Glutamatergic neuron (in vitro differentiated cells): Measurements from ENCODE around the gene TSPAN14. TPM values are rescaled to one million over a fixed set of nuclear protein-coding genes. Genes with fewer than 3 reads are reported as not detected.
"Not testable (repeated sequence)": the region's sequence is repeated elsewhere in the genome, so short reads cannot be mapped to it uniquely, and the experiment has no call there.

Experiments used
- DNase-seq: peaks from one replicate; pipeline ENCODE4 v3.0.0; 2022
- H3K27ac Mint-ChIP-seq: one replicate; pipeline ENCODE4 v1.8.0; 2020; ENCODE audit warnings: mild to moderate bottlenecking, mixed read lengths, inconsistent platforms; ENCODE audit not compliant: unreplicated experiment
- H3K27me3 Mint-ChIP-seq: one replicate; pipeline ENCODE4 v1.8.0; 2020; ENCODE audit warnings: mild to moderate bottlenecking, moderate library complexity, mixed read lengths, inconsistent platforms; ENCODE audit not compliant: unreplicated experiment
- H3K36me3 Mint-ChIP-seq: one replicate; pipeline ENCODE4 v1.8.0; 2020; ENCODE audit warnings: mild to moderate bottlenecking, mixed read lengths, inconsistent platforms; ENCODE audit not compliant: unreplicated experiment
- H3K4me1 Mint-ChIP-seq: one replicate; pipeline ENCODE4 v1.8.0; 2020; ENCODE audit warnings: mild to moderate bottlenecking, low read depth, mixed read lengths, inconsistent platforms; ENCODE audit not compliant: unreplicated experiment
- H3K4me3 Mint-ChIP-seq: one replicate; pipeline ENCODE4 v1.8.0; 2020; ENCODE audit warnings: mild to moderate bottlenecking, mixed read lengths, inconsistent platforms; ENCODE audit not compliant: unreplicated experiment
- H3K9me3 Mint-ChIP-seq: one replicate; pipeline ENCODE4 v1.8.0; 2020; ENCODE audit warnings: mild to moderate bottlenecking, moderate library complexity, mixed read lengths, inconsistent platforms; ENCODE audit not compliant: unreplicated experiment
- total RNA-seq: library from RNA; stranded (reverse); fragmentation: NEBNext Ultra II Directional; extraction: Animal tissue kit (Norgen Biotek cat#: 25700); gene quantifications from one replicate; pipeline ENCODE4 v1.2.1, GENCODE V29; 2021; ENCODE audit not compliant: unreplicated experiment
- TF ChIP-seq, protein P1 (sequence below): fragments of 200-600 bp; sonication (generic); IDR thresholded peaks from one replicate; pipeline ENCODE4 v1.5.0; 2021; ENCODE audit not compliant: partially characterized antibody, unreplicated experiment

The TSPAN14 gene
- total RNA-seq, 1 donor from 2014 or later: 141 TPM

DNA sequence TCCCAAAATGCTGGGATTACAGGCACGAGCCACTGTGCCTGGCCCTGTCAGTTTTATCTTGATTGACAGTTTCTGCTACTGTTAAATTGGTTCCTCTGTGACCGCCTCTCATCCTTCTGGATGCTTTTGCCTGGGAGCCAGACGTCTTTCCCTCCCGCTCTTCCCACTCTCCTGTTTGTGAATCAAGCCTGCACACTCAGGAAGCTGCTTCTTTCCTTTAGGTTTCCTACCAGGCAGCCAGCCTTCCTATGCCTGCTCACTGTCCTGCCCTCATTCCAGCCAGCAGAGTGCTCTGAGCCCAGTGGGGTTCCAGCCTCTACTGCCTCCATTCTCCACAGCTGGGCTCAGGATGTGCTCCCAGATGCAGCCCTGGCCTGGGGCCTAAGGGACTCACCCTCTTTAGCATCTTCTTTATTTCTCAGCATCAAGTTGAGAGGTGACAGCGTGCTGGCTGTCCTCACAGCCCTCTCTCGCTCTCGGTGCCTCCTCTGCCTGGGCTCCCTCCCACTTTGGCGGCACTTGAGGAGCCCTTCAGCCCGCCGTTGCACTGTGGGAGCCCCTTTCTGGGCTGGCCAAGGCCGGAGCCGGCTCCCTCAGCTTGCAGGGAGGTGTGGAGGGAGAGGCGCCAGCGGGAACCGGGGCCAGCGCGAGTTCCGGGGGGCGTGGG, 88.7 kb downstream of the TSPAN14 start:
- TF ChIP-seq, protein P1, sequence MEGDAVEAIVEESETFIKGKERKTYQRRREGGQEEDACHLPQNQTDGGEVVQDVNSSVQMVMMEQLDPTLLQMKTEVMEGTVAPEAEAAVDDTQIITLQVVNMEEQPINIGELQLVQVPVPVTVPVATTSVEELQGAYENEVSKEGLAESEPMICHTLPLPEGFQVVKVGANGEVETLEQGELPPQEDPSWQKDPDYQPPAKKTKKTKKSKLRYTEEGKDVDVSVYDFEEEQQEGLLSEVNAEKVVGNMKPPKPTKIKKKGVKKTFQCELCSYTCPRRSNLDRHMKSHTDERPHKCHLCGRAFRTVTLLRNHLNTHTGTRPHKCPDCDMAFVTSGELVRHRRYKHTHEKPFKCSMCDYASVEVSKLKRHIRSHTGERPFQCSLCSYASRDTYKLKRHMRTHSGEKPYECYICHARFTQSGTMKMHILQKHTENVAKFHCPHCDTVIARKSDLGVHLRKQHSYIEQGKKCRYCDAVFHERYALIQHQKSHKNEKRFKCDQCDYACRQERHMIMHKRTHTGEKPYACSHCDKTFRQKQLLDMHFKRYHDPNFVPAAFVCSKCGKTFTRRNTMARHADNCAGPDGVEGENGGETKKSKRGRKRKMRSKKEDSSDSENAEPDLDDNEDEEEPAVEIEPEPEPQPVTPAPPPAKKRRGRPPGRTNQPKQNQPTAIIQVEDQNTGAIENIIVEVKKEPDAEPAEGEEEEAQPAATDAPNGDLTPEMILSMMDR: no peak
- Mint-ChIP-seq H3K36me3 (peaks cover 7% of the 10 kb centered on the region), H3K4me3 (peak overlapping the region; percentile 43), H3K4me1 (peaks cover 4% of the 10 kb centered on the region), H3K27me3 (peaks cover 3% of the 10 kb centered on the region), H3K9me3 (peaks cover 1% of the 10 kb centered on the region), H3K27ac (no peak overlapping the region)
- no peak for DNase-seq

DNA sequence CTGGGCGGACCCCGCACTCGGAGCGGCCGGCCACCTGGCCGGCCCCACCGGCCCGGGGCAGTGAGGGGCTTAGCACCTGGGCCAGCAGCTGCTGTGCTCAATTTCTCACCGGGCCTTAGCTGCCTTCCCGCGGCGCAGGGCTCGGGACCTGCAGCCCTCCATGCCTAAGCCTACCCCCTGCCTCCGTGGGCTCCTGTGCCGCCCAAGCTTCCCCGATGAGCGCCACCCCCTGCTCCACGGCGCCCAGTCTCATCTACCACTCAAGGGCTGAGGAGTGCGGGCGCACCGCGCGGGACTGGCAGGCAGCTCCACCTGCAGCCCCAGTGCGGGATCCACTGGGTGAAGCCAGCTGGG, 89.2 kb downstream of the TSPAN14 start:
- H3K36me3 Mint-ChIP-seq, H3K9me3 Mint-ChIP-seq, H3K27ac Mint-ChIP-seq, H3K27me3 Mint-ChIP-seq, H3K4me3 Mint-ChIP-seq, H3K4me1 Mint-ChIP-seq, DNase-seq: not testable (repeated sequence)

DNA sequence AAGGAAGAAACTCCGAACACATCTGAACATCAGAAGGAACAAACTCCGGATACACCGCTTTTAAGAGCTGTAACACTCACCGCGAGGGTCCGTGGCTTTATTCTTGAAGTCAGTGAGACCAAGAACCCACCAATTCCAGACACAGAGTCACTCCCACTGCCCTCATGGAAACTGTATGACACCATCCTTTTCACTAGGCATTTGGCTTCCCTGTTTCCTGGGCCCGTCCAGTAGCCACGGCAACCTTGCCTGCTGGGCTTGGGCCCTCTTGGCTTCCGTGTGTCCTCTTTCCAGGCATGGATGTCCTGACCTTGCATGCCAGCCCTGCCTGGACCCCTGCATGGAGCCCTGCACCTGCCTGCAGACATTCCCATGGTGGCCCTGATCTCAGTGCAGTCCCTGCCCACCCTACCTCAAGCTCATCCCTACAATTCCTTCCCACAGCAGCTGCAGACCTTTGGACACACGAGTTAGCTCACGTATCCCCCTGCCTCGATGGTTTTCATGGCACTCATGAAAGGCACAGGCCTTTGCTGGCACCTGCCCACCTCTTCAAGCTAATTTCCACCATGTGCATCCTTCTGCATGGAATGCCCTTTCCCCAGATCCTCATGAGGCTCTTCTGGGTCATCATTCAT, 90.3 kb downstream of the TSPAN14 start:
- Mint-ChIP-seq H3K4me3 (no peak overlapping the region), H3K4me1 (peaks cover 3% of the 10 kb centered on the region), H3K27me3 (peaks cover 3% of the 10 kb centered on the region), H3K27ac (no peak overlapping the region), H3K9me3 (peaks cover 1% of the 10 kb centered on the region), H3K36me3 (peaks cover 7% of the 10 kb centered on the region)
- no peak for DNase-seq
- TF ChIP-seq, protein P1: no peak

DNA sequence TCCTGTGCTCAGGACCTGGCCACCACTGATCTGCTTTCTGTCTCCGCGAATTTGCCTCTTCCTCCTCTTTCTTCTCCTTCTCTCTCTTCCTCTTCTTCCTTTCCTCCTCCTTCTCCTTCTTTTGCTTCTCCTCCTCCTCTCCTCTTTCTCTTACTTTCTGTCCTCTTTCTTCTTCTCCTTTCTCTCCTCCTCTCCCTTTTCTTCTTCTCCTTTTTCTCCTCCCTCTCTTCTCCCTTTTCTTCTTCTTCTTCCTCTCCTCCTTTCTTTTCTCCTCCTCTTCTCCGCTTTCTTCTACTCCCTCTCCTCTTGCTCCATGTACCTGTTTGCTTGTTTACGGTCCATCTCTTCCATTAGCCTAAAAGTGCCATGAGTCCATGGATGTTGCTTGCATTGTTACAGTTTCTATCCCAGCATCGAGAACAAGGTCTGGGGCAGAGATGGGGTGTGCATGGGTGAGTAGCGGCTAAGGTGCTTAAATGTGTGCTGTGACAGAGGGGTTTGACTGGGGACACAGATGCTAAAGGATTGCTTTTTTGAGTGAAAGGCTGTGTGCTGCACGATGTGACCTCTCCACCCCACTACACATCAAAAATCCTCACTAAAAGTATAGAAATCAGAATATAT, 91.3 kb downstream of the TSPAN14 start:
- H3K36me3 Mint-ChIP-seq: peaks cover 7% of the 10 kb centered on the region
- DNase-seq: no peak
- H3K27me3 Mint-ChIP-seq: peaks cover 3% of the 10 kb centered on the region
- H3K4me1 Mint-ChIP-seq: peaks cover 3% of the 10 kb centered on the region
- TF ChIP-seq, protein P1: no peak
- H3K4me3 Mint-ChIP-seq: no peak overlapping the region
- peaks cover 1% of the 10 kb centered on the region for H3K9me3 Mint-ChIP-seq
- no peak overlapping the region for H3K27ac Mint-ChIP-seq

GRCh38 chr10:80552151-80552646, 98.1 kb downstream of the TSPAN14 start:
- Mint-ChIP-seq H3K27ac (peak overlapping the region; percentile 46), H3K9me3 (peaks cover 1% of the 10 kb centered on the region), H3K4me3 (peak overlapping the region; percentile 70), H3K4me1 (peaks cover 15% of the 10 kb centered on the region), H3K36me3 (no peaks in the 10 kb centered on the region), H3K27me3 (peaks cover 3% of the 10 kb centered on the region)
- peak; percentile 41 for DNase-seq
- TF ChIP-seq, protein P1: no peak
